Measurements from ENCODE around the gene ALKBH5. TPM values are rescaled to one million over a fixed set of nuclear protein-coding genes. Genes with fewer than 3 reads are reported as not detected.

Gene ALKBH5
- total and polyA plus RNA-seq, 11 donors: 89.2 to 233 (median 192) TPM

GRCh38 chr17:18240449-18240848 lies 56.8 kb downstream of the ALKBH5 start:
- intact Hi-C loops (cut with DNase I): no loop called here
- WGBS, 4 donors: 95 to 96% (median 95%) methylated on average over 13 to 19 of the region's 19 CpGs
- DNase-seq (no peak), ATAC-seq (no peak)
- no peak overlapping the region for H3K4me3 ChIP-seq
- peaks cover 0 to 74% (median 59%) of the 10 kb centered on the region in 9 donors for H3K36me3 ChIP-seq
- H3K9me3 ChIP-seq: no peaks in the 10 kb centered on the region
- no peak overlapping the region for H3K27ac ChIP-seq
- no peaks in the 10 kb centered on the region for H3K27me3 ChIP-seq
- H3K4me1 ChIP-seq: peaks cover 0 to 8% (median 0%) of the 10 kb centered on the region in 12 donors
- no peak for TF ChIP-seq CTCF (IDR thresholded peaks at IDR 0.05)
- no peak for TF ChIP-seq POLR2A (IDR thresholded peaks at IDR 0.05)

GRCh38 chr17:18241229-18241871 lies 57.7 kb downstream of the ALKBH5 start:
- intact Hi-C loops (cut with DNase I): no loop called here
- H3K27me3 ChIP-seq: no peaks in the 10 kb centered on the region
- H3K27ac ChIP-seq: no peak overlapping the region
- no peak overlapping the region for H3K4me3 ChIP-seq
- no peak for TF ChIP-seq CTCF (IDR thresholded peaks at IDR 0.05)
- peaks cover 0 to 74% (median 60%) of the 10 kb centered on the region in 9 donors for H3K36me3 ChIP-seq
- no peaks in the 10 kb centered on the region for H3K9me3 ChIP-seq
- ATAC-seq: no peak
- peaks cover 0 to 8% (median 0%) of the 10 kb centered on the region in 12 donors for H3K4me1 ChIP-seq
- DNase-seq: no peak
- 89 to 92% (median 90%) methylated on average over 26 to 28 of the region's 28 CpGs for WGBS, 4 donors

- peaks cover 0 to 96% (median 84%) of the 10 kb centered on the region in 9 donors for H3K36me3 ChIP-seq
- no peak overlapping the region for H3K27ac ChIP-seq
- TF ChIP-seq POLR2A (IDR thresholded peaks at IDR 0.05): no peak
- no peak for TF ChIP-seq CTCF (IDR thresholded peaks at IDR 0.05)
- no peaks in the 10 kb centered on the region for H3K27me3 ChIP-seq
- WGBS, 4 donors: 90 to 92% (median 91%) methylated on average over 5 to 21 of the region's 21 CpGs
- H3K4me3 ChIP-seq: no peak overlapping the region
- no peaks in the 10 kb centered on the region for H3K9me3 ChIP-seq
- peaks cover 0 to 28% (median 23%) of the 10 kb centered on the region in 12 donors for H3K4me1 ChIP-seq
- ATAC-seq (no peak), DNase-seq (no peak)
- intact Hi-C loops (cut with DNase I): no loop called here
These were observed 61.6 kb downstream of the ALKBH5 start for GRCh38 chr17:18245038-18245776.

- Histone ChIP-seq H3K4me3 (no peak overlapping the region), H3K9me3 (no peaks in the 10 kb centered on the region), H3K27ac (peak overlapping the region in 3 of 12 donors; percentile 70 to 87 (median 78)), H3K36me3 (peaks cover 0 to 97% (median 89%) of the 10 kb centered on the region in 9 donors), H3K27me3 (no peaks in the 10 kb centered on the region), H3K4me1 (peaks cover 0 to 28% (median 23%) of the 10 kb centered on the region in 12 donors)
- DNase-seq (no peak), ATAC-seq (no peak)
- WGBS, 4 donors: 90 to 95% (median 92%) methylated on average over 15 to 24 of the region's 24 CpGs
- intact Hi-C loops (cut with DNase I): loop anchor here in 1 of 10 donors (2.0 kb wide), 1 partner anchor 15 kb away; the partner anchor contains the start of gene MIEF2
- TF ChIP-seq CTCF (IDR thresholded peaks at IDR 0.05) (no peak), POLR2A (IDR thresholded peaks at IDR 0.05) (no peak)
These were observed 62.6 kb downstream of the ALKBH5 start for GRCh38 chr17:18246109-18246725.

Measured in heart left ventricle (tissue), 16 donors.